ENCODE measurements around the gene TBC1D17.

DNA sequence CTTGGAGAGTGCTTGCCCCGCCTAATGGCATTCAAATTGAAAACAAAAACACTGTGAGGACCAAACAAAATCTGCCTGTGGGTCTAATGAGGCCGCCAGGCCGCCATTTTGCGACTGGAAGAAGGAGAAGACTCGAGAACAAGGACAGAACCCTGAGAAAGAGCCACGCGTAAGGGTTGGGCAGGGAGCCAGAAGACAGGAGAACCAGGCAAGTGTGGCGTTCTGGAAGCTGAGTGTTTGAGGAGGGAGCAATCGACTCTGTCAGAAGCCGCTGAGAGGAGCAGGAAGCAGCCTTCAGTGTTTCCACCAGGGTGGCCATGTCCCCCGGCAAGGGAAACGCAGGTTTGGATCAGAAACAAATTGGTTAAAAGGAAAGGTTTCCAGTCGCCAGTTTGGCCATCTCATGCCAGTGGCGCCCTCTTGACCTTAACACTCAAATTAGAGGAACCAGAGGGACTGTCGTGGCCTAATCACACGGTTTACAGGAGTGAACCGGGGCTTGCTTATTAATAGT, 36.7 kb upstream of the TBC1D17 start:
- no peak for TF ChIP-seq POLR2A (IDR thresholded peaks at IDR 0.05)
- TF ChIP-seq, protein P1, sequence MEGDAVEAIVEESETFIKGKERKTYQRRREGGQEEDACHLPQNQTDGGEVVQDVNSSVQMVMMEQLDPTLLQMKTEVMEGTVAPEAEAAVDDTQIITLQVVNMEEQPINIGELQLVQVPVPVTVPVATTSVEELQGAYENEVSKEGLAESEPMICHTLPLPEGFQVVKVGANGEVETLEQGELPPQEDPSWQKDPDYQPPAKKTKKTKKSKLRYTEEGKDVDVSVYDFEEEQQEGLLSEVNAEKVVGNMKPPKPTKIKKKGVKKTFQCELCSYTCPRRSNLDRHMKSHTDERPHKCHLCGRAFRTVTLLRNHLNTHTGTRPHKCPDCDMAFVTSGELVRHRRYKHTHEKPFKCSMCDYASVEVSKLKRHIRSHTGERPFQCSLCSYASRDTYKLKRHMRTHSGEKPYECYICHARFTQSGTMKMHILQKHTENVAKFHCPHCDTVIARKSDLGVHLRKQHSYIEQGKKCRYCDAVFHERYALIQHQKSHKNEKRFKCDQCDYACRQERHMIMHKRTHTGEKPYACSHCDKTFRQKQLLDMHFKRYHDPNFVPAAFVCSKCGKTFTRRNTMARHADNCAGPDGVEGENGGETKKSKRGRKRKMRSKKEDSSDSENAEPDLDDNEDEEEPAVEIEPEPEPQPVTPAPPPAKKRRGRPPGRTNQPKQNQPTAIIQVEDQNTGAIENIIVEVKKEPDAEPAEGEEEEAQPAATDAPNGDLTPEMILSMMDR (IDR thresholded peaks at IDR 0.05), result no peak
